ENCODE data around the gene SUFU. TPM values are rescaled to one million over a fixed set of nuclear protein-coding genes. Genes with fewer than 3 reads are reported as not detected.

SUFU gene
- total RNA-seq, 1 donor from 2014 or later = 11.5 TPM

GRCh38 chr10:102650655-102651454, 147.1 kb downstream of the SUFU start:
- peaks cover 48% of the 10 kb centered on the region for H3F3A ChIP-seq (ENCODE audit: low read depth)
- H2AFZ ChIP-seq (replicated peaks) = no peak overlapping the region
- H3K27me3 ChIP-seq = no peaks in the 10 kb centered on the region
- H3K4me1 ChIP-seq = peaks cover 68% of the 10 kb centered on the region
- H3K79me2 ChIP-seq (ENCODE audit: low read depth) = peaks cover 81% of the 10 kb centered on the region
- peak overlapping the region; percentile 99 for H3K27ac ChIP-seq
- Mint-ChIP-seq H3K27me3 (ENCODE audit: insufficient read depth, low read depth) (peaks cover 11% of the 10 kb centered on the region), H3K4me3 (no peak overlapping the region), H3K4me1 (peaks cover 70% of the 10 kb centered on the region), H3K27ac (no peak overlapping the region), H3K36me3 (peaks cover 24% of the 10 kb centered on the region), H3K9me3 (peaks cover 3% of the 10 kb centered on the region)
- peak overlapping the region; percentile 93 for H3K4me2 ChIP-seq
- peak overlapping the region; percentile 45 for H3K4me3 ChIP-seq
- H3K9me3 ChIP-seq (ENCODE audit: low read depth) = no peaks in the 10 kb centered on the region
- peaks cover 91% of the 10 kb centered on the region for H4K20me1 ChIP-seq (ENCODE audit: low read depth)
- no peaks in the 10 kb centered on the region for H3K36me3 ChIP-seq
- H3K9ac ChIP-seq = no peak overlapping the region
- TF ChIP-seq EZH2 (IDR thresholded peaks at IDR 0.05) (no peak), EZH2phosphoT487 (IDR thresholded peaks at IDR 0.05) (no peak), CTCF (IDR thresholded peaks at IDR 0.05) (no peak)
- no peak for DNase-seq (ENCODE audit: low spot score)

- Histone ChIP-seq H3K27me3 (no peaks in the 10 kb centered on the region), H2AFZ (replicated peaks) (no peak overlapping the region), H4K20me1 (ENCODE audit: low read depth) (peaks cover 83% of the 10 kb centered on the region), H3K36me3 (no peaks in the 10 kb centered on the region), H3K27ac (no peak overlapping the region), H3K4me1 (peaks cover 60% of the 10 kb centered on the region), H3K79me2 (ENCODE audit: low read depth) (peaks cover 74% of the 10 kb centered on the region), H3F3A (ENCODE audit: low read depth) (peaks cover 41% of the 10 kb centered on the region), H3K4me3 (no peak overlapping the region), H3K9me3 (ENCODE audit: low read depth) (no peaks in the 10 kb centered on the region), H3K4me2 (peak overlapping the region; percentile 45), H3K9ac (no peak overlapping the region)
- no peak for TF ChIP-seq CTCF (IDR thresholded peaks at IDR 0.05)
- no peak for TF ChIP-seq EZH2 (IDR thresholded peaks at IDR 0.05)
- no peak for TF ChIP-seq EZH2phosphoT487 (IDR thresholded peaks at IDR 0.05)
- Mint-ChIP-seq H3K36me3 (peaks cover 24% of the 10 kb centered on the region), H3K4me3 (peak overlapping the region; percentile 41), H3K27ac (no peak overlapping the region), H3K4me1 (peaks cover 62% of the 10 kb centered on the region), H3K9me3 (peaks cover 3% of the 10 kb centered on the region), H3K27me3 (ENCODE audit: insufficient read depth, low read depth) (peaks cover 8% of the 10 kb centered on the region)
- DNase-seq (ENCODE audit: low spot score) = no peak
Measured at GRCh38 chr10:102651455-102652169, 147.8 kb downstream of the SUFU start.

GRCh38 chr10:102652170-102652916, 148.6 kb downstream of the SUFU start:
- no peak overlapping the region for H2AFZ ChIP-seq (replicated peaks)
- H3K9me3 ChIP-seq (ENCODE audit: low read depth) = no peaks in the 10 kb centered on the region
- H3K27ac ChIP-seq = peak overlapping the region; percentile 51
- no peaks in the 10 kb centered on the region for H3K36me3 ChIP-seq
- Mint-ChIP-seq H3K27ac (peak overlapping the region; percentile 21), H3K4me1 (peaks cover 55% of the 10 kb centered on the region), H3K4me3 (no peak overlapping the region), H3K27me3 (ENCODE audit: insufficient read depth, low read depth) (peaks cover 4% of the 10 kb centered on the region), H3K36me3 (peaks cover 23% of the 10 kb centered on the region), H3K9me3 (peaks cover 3% of the 10 kb centered on the region)
- no peak overlapping the region for H3K9ac ChIP-seq
- peaks cover 53% of the 10 kb centered on the region for H3K4me1 ChIP-seq
- H3K4me3 ChIP-seq = no peak overlapping the region
- peaks cover 35% of the 10 kb centered on the region for H3F3A ChIP-seq (ENCODE audit: low read depth)
- TF ChIP-seq CTCF (IDR thresholded peaks at IDR 0.05) = no peak
- TF ChIP-seq EZH2phosphoT487 (IDR thresholded peaks at IDR 0.05) = no peak
- no peak for TF ChIP-seq EZH2 (IDR thresholded peaks at IDR 0.05)
- peaks cover 76% of the 10 kb centered on the region for H4K20me1 ChIP-seq (ENCODE audit: low read depth)
- no peak for DNase-seq (ENCODE audit: low spot score)
- peak overlapping the region; percentile 45 for H3K4me2 ChIP-seq
- peaks cover 66% of the 10 kb centered on the region for H3K79me2 ChIP-seq (ENCODE audit: low read depth)
- H3K27me3 ChIP-seq = no peaks in the 10 kb centered on the region
